ENCODE results near the gene AGAP3.

The AGAP3 gene

GRCh38 chr7:151110236-151110940 is 24.1 kb downstream of the AGAP3 start:
- DNase-seq = no peak

- DNase-seq = peak; percentile 10
Observed at GRCh38 chr7:151110941-151111645, 24.8 kb downstream of the AGAP3 start.

- DNase-seq = no peak
Observed at GRCh38 chr7:151113344-151114150, 27.3 kb downstream of the AGAP3 start.

- no peak for DNase-seq
Observed at GRCh38 chr7:151114151-151115090, 28.1 kb downstream of the AGAP3 start.

- no peak for DNase-seq
Observed at GRCh38 chr7:151115121-151115835, 29.0 kb downstream of the AGAP3 start.

GRCh38 chr7:151115836-151116418 is 29.7 kb downstream of the AGAP3 start:
- DNase-seq = no peak

GRCh38 chr7:151116603-151117440 is 30.5 kb downstream of the AGAP3 start:
- DNase-seq = no peak

- no peak for DNase-seq
Observed at GRCh38 chr7:151117565-151117964, 31.3 kb downstream of the AGAP3 start.

GRCh38 chr7:151118108-151119054 is 32.1 kb downstream of the AGAP3 start:
- DNase-seq = no peak

- no peak for DNase-seq
Observed at GRCh38 chr7:151119055-151119415, 32.8 kb downstream of the AGAP3 start.

GRCh38 chr7:151119902-151120301 is 33.6 kb downstream of the AGAP3 start:
- DNase-seq = no peak

GRCh38 chr7:151120896-151121295 is 34.6 kb downstream of the AGAP3 start:
- DNase-seq = no peak

- DNase-seq = no peak
Observed at GRCh38 chr7:151121380-151122170, 35.3 kb downstream of the AGAP3 start.

- DNase-seq = no peak
Observed at GRCh38 chr7:151122276-151122675, 36.0 kb downstream of the AGAP3 start.

GRCh38 chr7:151122796-151123157 is 36.5 kb downstream of the AGAP3 start:
- DNase-seq = no peak

GRCh38 chr7:151123158-151123821 is 37.0 kb downstream of the AGAP3 start:
- DNase-seq = no peak

GRCh38 chr7:151123822-151124464 is 37.7 kb downstream of the AGAP3 start:
- DNase-seq = peak; percentile 10
